Glutamatergic neuron (in vitro differentiated cells): ENCODE results near the gene TBX15. TPM values are rescaled to one million over a fixed set of nuclear protein-coding genes. Genes with fewer than 3 reads are reported as not detected.

Experiments used
- DNase-seq: peaks from one replicate; pipeline ENCODE4 v3.0.0; 2022
- H3K27ac Mint-ChIP-seq: one replicate; pipeline ENCODE4 v1.8.0; 2020; ENCODE audit warnings: mild to moderate bottlenecking, mixed read lengths, inconsistent platforms; ENCODE audit not compliant: unreplicated experiment
- H3K27me3 Mint-ChIP-seq: one replicate; pipeline ENCODE4 v1.8.0; 2020; ENCODE audit warnings: mild to moderate bottlenecking, moderate library complexity, mixed read lengths, inconsistent platforms; ENCODE audit not compliant: unreplicated experiment
- H3K36me3 Mint-ChIP-seq: one replicate; pipeline ENCODE4 v1.8.0; 2020; ENCODE audit warnings: mild to moderate bottlenecking, mixed read lengths, inconsistent platforms; ENCODE audit not compliant: unreplicated experiment
- H3K4me1 Mint-ChIP-seq: one replicate; pipeline ENCODE4 v1.8.0; 2020; ENCODE audit warnings: mild to moderate bottlenecking, low read depth, mixed read lengths, inconsistent platforms; ENCODE audit not compliant: unreplicated experiment
- H3K4me3 Mint-ChIP-seq: one replicate; pipeline ENCODE4 v1.8.0; 2020; ENCODE audit warnings: mild to moderate bottlenecking, mixed read lengths, inconsistent platforms; ENCODE audit not compliant: unreplicated experiment
- H3K9me3 Mint-ChIP-seq: one replicate; pipeline ENCODE4 v1.8.0; 2020; ENCODE audit warnings: mild to moderate bottlenecking, moderate library complexity, mixed read lengths, inconsistent platforms; ENCODE audit not compliant: unreplicated experiment
- total RNA-seq: library from RNA; stranded (reverse); fragmentation: NEBNext Ultra II Directional; extraction: Animal tissue kit (Norgen Biotek cat#: 25700); gene quantifications from one replicate; pipeline ENCODE4 v1.2.1, GENCODE V29; 2021; ENCODE audit not compliant: unreplicated experiment
- TF ChIP-seq, protein P1 (sequence below): fragments of 200-600 bp; sonication (generic); IDR thresholded peaks from one replicate; pipeline ENCODE4 v1.5.0; 2021; ENCODE audit not compliant: partially characterized antibody, unreplicated experiment

The TBX15 gene
- total RNA-seq, 1 donor from 2014 or later = 0.69 TPM

DNA sequence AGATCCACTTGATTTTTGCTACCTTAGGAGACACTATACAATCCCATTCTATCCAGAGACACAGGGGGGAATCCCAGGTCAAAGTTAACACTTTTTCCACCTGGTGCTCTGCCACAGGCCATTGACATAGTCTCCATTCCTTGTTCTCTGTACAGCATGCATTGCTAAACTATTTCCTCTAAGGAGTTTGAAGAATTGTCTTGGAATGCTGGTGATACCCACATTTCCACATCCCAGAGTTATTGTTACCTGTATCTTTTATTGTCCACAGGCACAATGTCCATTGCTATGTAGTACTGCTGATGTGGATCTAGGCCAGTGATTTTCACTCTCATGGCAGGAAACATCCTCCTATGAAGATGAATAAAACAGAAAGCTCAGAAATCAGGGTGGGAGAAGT, 61.9 kb downstream of the TBX15 start:
- Mint-ChIP-seq H3K27ac (no peak overlapping the region), H3K27me3 (peaks cover 2% of the 10 kb centered on the region), H3K4me1 (peaks cover 12% of the 10 kb centered on the region), H3K36me3 (no peaks in the 10 kb centered on the region), H3K4me3 (no peak overlapping the region), H3K9me3 (peaks cover 3% of the 10 kb centered on the region)
- DNase-seq = no peak
- TF ChIP-seq, protein P1, sequence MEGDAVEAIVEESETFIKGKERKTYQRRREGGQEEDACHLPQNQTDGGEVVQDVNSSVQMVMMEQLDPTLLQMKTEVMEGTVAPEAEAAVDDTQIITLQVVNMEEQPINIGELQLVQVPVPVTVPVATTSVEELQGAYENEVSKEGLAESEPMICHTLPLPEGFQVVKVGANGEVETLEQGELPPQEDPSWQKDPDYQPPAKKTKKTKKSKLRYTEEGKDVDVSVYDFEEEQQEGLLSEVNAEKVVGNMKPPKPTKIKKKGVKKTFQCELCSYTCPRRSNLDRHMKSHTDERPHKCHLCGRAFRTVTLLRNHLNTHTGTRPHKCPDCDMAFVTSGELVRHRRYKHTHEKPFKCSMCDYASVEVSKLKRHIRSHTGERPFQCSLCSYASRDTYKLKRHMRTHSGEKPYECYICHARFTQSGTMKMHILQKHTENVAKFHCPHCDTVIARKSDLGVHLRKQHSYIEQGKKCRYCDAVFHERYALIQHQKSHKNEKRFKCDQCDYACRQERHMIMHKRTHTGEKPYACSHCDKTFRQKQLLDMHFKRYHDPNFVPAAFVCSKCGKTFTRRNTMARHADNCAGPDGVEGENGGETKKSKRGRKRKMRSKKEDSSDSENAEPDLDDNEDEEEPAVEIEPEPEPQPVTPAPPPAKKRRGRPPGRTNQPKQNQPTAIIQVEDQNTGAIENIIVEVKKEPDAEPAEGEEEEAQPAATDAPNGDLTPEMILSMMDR = no peak

DNA sequence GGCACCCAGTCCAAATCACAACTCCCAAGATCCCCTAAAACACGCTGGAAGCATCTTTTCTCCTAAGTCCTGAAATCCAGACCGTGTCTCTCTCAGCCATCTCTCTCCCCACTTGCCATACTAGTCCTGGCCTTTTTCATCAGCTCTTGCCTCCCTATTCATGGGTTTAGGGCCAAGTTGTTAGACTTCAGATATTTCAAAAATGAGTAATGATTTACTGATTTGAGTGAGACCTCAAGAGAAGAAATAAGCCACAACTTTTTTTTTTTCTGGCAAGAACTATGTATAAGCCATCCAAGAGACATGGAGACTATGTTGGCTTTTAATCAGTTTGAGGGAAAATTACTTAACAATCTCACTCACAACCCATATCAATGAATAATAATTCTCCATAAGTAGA, 62.5 kb downstream of the TBX15 start:
- no peak overlapping the region for H3K4me3 Mint-ChIP-seq
- peaks cover 12% of the 10 kb centered on the region for H3K4me1 Mint-ChIP-seq
- peaks cover 3% of the 10 kb centered on the region for H3K9me3 Mint-ChIP-seq
- no peak overlapping the region for H3K27ac Mint-ChIP-seq
- no peak for DNase-seq
- TF ChIP-seq, protein P1 = no peak
- no peaks in the 10 kb centered on the region for H3K36me3 Mint-ChIP-seq
- H3K27me3 Mint-ChIP-seq = peaks cover 2% of the 10 kb centered on the region

DNA sequence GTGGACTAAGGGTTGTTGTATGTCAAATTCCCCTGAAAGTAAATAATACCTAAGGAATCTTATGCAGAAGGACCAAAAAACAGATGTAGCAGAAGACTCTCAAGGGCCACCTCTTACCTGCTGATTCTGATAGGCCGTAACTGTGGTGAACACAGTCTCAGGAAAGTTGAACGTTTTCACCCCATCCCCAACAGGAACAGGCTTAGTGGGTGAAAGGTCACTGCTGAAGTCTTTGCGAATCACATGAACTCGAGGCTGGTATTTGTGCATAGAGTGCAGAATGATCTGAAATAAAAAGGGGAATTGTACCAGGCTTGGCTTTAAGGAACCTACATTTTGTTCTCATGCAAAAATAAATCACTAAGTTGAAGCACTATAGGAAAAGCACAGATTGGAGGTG, 64.8 kb downstream of the TBX15 start:
- H3K4me1 Mint-ChIP-seq = peaks cover 10% of the 10 kb centered on the region
- H3K27ac Mint-ChIP-seq = no peak overlapping the region
- H3K9me3 Mint-ChIP-seq = peaks cover 3% of the 10 kb centered on the region
- no peaks in the 10 kb centered on the region for H3K36me3 Mint-ChIP-seq
- TF ChIP-seq, protein P1 = no peak
- DNase-seq = no peak
- peaks cover 2% of the 10 kb centered on the region for H3K27me3 Mint-ChIP-seq
- H3K4me3 Mint-ChIP-seq = no peak overlapping the region

DNA sequence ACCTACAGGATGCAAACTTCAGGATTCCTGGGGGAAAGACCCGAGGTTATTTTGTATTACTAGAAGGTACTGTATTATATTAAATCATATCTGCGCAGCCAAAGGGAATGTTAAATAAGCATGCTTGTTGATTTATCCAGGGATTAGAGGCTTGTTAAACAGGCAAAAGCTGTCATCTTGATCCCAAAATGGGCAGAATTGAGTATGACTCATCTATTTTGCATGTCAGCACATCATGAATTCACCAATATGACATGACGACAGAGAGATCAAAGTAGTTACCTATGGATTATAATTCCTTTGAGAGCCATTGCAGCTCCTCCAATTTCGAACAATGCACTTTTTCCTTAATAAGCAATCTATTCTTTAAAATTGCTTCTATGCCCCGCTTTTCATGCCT, 66.1 kb downstream of the TBX15 start:
- peaks cover 4% of the 10 kb centered on the region for H3K4me1 Mint-ChIP-seq
- H3K36me3 Mint-ChIP-seq = no peaks in the 10 kb centered on the region

DNA sequence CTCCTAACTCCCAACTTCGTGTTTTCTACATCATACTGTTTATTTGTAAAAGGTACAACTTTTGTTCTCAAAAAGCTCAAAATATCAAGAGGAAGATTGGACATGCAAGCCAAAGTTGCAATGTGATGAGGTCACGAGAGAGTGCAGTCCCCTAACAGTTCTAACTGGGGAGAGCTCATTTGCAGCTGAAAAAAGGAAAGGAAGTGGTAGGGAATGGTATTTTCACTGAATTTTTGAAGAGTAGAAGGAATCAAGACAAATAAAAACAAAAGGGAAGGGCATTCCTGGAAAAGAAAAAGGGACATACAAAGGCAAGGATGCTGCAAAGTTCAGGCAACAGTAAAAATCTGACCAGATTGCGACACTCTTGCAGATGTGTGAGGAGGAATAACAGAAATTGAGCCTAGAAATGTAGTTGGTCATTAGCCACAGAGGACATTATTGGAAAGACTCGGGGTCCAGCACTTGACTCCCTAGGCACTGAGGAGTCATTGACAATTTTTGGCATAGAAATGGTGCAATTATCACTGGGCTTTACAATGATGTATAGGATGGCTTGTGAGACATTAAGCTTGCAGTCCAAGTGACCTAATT, 67.9 kb downstream of the TBX15 start:
- H3K4me3 Mint-ChIP-seq = no peak overlapping the region

More for the DNA sequence above, 66.1 kb downstream of the TBX15 start:
- Mint-ChIP-seq H3K4me3 (no peak overlapping the region), H3K27ac (no peak overlapping the region), H3K9me3 (no peaks in the 10 kb centered on the region), H3K27me3 (no peaks in the 10 kb centered on the region)
- TF ChIP-seq, protein P1 = no peak
- DNase-seq = no peak

More for the DNA sequence above, 67.9 kb downstream of the TBX15 start:
- Mint-ChIP-seq H3K36me3 (no peaks in the 10 kb centered on the region), H3K27ac (no peak overlapping the region), H3K27me3 (no peaks in the 10 kb centered on the region), H3K9me3 (no peaks in the 10 kb centered on the region), H3K4me1 (peaks cover 2% of the 10 kb centered on the region)
- TF ChIP-seq, protein P1 = no peak
- no peak for DNase-seq
